Urinary bladder (tissue), 4 donors: ENCODE results near the gene GALNT5. TPM values are rescaled to one million over a fixed set of nuclear protein-coding genes. Genes with fewer than 3 reads are reported as not detected.

Source experiments
- DNase-seq: peaks from one replicate; pipeline ENCODE4 v3.0.0-alpha.2; 2015; ENCODE audit errors: extremely low spot score
- H3K27ac ChIP-seq: one replicate; pipeline ENCODE4 v1.5.1; 2013; ENCODE audit warnings: low read depth, mild to moderate bottlenecking, moderate library complexity
- H3K36me3 ChIP-seq: one replicate; pipeline ENCODE4 v1.6.1; 2013; ENCODE audit warnings: mild to moderate bottlenecking, moderate library complexity; ENCODE audit not compliant: insufficient read depth
- H3K4me1 ChIP-seq: one replicate; pipeline ENCODE4 v1.6.1; 2013; ENCODE audit warnings: mild to moderate bottlenecking, moderate library complexity; ENCODE audit not compliant: insufficient read depth
- H3K4me3 ChIP-seq: one replicate; pipeline ENCODE4 v1.5.1; 2013; ENCODE audit warnings: low read depth, low read length
- WGBS: extraction: QIAGEN DNeasy Blood & Tissue Kit; methylation state at CpG from one replicate; pipeline ENCODE4 v1.1.7; 2013; 5-methylcytosine and 5-hydroxymethylcytosine counted together
- polyA plus RNA-seq: library from polyadenylated mRNA; stranded (reverse); fragments of 200-250 nt; gene quantifications from one replicate; pipeline ENCODE4 v1.2.3, GENCODE V29; 2013
- total RNA-seq: library from RNA; depleted of rRNA; stranded (reverse); fragments of >200 nt; gene quantifications from one replicate; pipeline ENCODE4 v1.2.3, GENCODE V29; 2014
- donor health status: healthy with polysubstance abuse.
- donor health status: healthy.

The GALNT5 gene
- total and polyA plus RNA-seq, 2 donors = 0.34 to 23.4 TPM

DNA sequence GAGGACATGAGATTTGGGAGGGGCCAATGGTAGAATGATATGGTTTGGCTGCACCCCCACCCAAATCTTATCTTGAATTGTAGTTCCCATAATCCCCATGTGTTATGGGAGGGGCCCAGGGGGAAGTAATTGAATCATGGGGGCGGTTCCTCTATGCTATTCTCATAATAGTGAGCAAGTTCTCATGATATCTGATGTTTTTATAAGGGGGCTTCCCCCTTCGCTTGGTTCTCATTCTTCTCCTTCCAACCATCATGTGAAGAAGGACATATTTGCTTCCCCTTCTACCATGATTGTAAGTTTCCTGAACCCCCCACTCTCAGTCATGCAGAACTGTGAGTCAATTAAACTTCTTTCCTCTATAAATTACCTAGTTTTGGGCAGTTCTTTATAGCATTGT lies 105.1 kb downstream of the GALNT5 start:
- no peak overlapping the region for H3K4me3 ChIP-seq
- no peaks in the 10 kb centered on the region for H3K36me3 ChIP-seq
- 93% methylated on average over 2 of the region's 2 CpGs for WGBS
- no peak overlapping the region for H3K27ac ChIP-seq
- DNase-seq = no peak
- no peaks in the 10 kb centered on the region for H3K4me1 ChIP-seq

DNA sequence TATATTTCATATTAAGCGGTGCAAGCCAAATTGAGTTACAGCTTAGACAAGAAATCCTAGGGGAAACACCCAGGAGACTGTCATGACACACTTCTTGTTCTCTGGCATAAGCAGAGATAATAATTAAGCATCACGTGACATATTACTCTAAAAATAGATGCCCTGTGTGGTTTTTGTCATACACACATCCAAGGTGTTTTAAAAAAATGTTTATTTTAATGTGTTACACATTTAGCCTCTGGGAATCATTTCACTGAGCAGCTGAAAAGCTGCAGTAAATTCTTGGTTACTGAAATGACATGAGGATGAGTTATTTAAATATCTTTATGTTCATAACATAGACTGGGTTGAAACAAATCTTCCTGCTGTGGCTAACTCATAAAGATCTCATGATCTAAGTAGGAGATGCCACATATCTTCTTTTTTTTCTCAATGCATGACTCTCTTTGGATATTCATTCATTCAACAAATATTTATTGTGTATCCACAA lies 106.2 kb downstream of the GALNT5 start:
- Histone ChIP-seq H3K4me1 (no peaks in the 10 kb centered on the region), H3K4me3 (no peak overlapping the region), H3K36me3 (no peaks in the 10 kb centered on the region), H3K27ac (no peak overlapping the region)
- DNase-seq = no peak
- WGBS = 43% methylated on average over 2 of the region's 2 CpGs

Other genes with a start within 250 kb of the GALNT5 start
- gene ERMN, start 68.1 kb downstream of the GALNT5 start, total RNA-seq = not detected
- gene ERMN, start 68.1 kb downstream of the GALNT5 start, polyA plus RNA-seq = 0.09 TPM
- 3.4 TPM for gene CYTIP, start 186.4 kb downstream of the GALNT5 start, total RNA-seq
- 3.5 TPM for gene CYTIP, start 186.4 kb downstream of the GALNT5 start, polyA plus RNA-seq